Gastroesophageal sphincter (tissue), 3 donors: Measurements from ENCODE around the gene KRT78.

Source experiments
- POLR2A ChIP-seq, 2 donors: fragments of 450-650 bp; IDR thresholded peaks; one replicate each; pipeline ENCODE4 v1.6.1; 2017; ENCODE audit warnings: antibody characterized with exemption in 2 of 2, mild to moderate bottlenecking in 2 of 2, moderate library complexity in 1 of 2
- TF ChIP-seq, protein P1 (sequence below), 4 experiments: fragments of 200-600 bp in 2 of 4; fragments of 450-650 bp in 2 of 4; sonication (generic) in 1 of 4; IDR thresholded peaks; one replicate each; pipeline ENCODE4 v1.5.1; 2017 to 2019; ENCODE audit warnings: antibody characterized with exemption in 4 of 4, mild to moderate bottlenecking in 2 of 4, moderate library complexity in 2 of 4

GRCh38 chr12:52798671-52799504, 49.9 kb downstream of the KRT78 start:
- TF ChIP-seq POLR2A (IDR thresholded peaks at IDR 0.05) = no peak
- TF ChIP-seq, protein P1, sequence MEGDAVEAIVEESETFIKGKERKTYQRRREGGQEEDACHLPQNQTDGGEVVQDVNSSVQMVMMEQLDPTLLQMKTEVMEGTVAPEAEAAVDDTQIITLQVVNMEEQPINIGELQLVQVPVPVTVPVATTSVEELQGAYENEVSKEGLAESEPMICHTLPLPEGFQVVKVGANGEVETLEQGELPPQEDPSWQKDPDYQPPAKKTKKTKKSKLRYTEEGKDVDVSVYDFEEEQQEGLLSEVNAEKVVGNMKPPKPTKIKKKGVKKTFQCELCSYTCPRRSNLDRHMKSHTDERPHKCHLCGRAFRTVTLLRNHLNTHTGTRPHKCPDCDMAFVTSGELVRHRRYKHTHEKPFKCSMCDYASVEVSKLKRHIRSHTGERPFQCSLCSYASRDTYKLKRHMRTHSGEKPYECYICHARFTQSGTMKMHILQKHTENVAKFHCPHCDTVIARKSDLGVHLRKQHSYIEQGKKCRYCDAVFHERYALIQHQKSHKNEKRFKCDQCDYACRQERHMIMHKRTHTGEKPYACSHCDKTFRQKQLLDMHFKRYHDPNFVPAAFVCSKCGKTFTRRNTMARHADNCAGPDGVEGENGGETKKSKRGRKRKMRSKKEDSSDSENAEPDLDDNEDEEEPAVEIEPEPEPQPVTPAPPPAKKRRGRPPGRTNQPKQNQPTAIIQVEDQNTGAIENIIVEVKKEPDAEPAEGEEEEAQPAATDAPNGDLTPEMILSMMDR (IDR thresholded peaks at IDR 0.05) = no peak
